Endometrium (tissue), 2 donors: ENCODE results near the gene SCRN2.

ENCODE experiments used
- FAIRE-seq: peaks from 2 replicates; lab custom pipeline; 2012; peaks lifted over from hg19 to GRCh38; lab: Jason Lieb, UNC
- donor health status: control.
- donor health status: control.

The SCRN2 gene

DNA sequence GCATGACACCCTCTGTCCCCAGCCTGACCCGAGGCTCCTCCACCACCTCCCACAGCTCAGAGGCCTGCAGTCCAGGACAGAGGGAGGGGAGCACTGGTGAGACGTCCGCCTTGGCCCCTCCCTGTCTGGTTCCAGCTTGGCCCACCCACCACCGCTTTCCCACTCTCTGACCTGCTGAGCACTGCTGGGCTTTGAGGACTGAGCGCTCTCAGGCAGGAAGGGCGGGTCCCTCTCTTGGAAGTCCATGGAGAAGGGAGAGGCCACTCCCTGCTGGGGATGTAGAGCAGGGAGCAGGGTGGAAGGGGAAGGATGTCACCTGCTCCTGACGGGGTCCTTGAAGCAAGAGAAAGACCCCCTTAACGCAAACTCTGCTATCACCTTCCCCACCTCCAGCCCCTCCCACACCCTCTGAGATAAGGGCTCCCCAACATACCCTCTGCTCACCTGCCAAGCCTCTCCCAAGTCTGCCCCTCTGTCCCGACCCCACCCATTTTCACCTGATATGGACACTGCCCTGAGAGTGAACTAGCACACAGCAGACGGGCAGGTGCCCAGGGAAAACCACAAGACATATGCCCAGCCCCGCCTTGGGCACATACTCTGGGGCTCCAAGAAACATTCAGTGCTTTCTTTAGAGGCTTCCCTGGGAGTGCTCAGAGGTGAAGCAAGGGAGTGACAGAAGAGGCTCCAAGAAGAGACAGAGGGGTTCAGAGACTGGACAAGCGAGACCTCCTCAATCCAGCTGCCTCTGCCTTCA, 20.9 kb downstream of the SCRN2 start:
- FAIRE-seq = no peak

DNA sequence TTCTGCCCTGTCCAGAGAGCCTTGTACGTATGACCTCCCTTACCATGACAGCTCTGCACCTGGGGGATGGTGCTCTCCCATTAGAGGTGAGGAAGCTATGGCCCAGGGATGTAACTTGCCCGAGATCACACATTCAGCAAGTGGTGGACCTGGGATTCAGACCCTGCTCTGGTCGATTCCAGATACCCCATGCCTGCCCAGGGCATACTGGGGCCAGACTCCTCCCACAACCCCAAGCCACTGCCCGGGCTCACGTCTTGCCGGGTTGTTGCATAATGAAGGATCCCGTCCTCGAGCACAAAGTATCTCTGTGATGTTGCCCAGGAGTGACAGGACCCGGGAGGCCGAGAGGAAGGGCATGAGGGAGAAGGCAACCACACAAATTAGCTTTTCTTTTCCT, 21.6 kb downstream of the SCRN2 start:
- no peak for FAIRE-seq

DNA sequence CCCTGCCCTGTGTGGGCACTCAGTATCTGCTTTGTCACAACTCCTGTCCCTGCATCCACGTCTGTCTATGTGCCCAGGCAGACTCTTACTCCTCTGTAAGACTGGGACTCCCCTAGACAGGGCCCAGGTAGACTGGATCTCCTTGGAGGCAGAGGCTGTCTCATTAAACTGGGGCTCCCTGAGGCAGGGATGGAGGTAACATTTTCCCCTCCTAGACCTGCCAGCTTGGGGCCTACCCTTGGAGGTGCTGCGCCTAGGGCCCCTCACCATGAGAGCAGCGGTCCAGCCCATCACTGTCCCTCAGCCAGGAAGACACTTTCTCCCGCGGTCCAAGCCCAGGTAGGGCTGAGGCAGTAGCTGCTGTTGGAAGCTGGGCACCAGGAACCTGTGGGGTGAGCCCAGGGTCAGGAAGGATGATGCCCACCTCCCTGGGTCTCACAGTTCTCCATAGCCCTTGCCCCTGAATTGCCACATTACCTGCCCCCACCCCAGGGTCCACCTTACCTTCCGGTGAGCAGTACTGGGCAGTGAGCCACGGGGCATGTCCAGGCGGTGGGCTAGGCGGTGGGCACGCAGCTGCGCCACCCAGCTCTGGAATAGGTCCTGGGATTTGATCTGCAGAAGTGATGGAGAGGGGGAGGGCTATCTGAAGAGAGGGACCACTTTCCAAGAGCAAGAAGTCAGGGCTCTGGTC, 22.9 kb downstream of the SCRN2 start:
- no peak for FAIRE-seq

DNA sequence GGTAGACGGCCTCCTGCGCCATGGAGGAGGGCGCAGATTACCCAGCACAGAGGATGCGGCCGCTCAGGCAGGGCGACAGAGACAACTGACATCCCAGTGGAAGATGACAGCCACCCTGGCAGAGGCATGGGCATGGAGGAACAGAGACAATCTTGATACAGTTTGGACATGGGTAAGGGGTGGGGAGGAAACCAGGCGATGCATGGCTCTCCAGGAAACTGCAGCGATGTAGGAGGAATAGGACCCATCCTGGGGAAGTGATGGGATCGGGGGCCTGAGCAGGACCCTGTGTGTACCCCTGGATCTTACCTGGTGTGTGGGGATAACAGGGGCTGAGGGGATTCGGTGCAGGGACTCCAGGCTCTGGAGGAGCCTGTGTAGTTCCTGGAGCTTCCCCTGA, 24.1 kb downstream of the SCRN2 start:
- no peak for FAIRE-seq

DNA sequence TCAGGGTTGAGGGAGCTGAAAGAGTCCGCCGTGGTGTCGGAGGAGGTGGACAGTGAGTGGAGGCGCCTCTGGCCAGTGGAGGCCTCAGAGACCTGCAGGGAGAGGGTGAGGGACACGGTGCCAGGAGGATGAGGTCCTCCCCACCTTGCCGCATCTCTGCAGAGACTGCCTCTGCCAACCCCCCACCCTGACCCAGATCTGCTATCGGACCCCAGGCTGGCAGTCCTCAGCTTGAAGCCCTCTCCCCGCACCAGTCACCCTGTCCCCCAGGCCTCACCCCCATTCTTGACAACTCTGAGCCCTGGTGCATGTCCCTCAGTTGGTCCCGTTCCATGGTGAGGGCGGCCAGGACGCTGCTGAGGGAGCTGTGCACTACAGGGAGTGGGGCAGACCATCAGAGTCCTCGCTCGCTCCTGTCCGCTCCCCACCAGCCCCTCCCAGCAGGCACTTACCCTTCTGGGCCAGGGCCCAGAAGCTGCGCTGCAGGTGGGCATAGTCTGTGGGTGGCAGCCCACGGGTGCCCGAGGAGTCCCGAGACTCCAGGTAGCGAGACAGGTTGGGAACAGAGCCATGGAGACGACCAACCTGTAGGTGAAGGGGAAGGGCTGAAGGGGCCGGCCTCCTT, 24.9 kb downstream of the SCRN2 start:
- no peak for FAIRE-seq

DNA sequence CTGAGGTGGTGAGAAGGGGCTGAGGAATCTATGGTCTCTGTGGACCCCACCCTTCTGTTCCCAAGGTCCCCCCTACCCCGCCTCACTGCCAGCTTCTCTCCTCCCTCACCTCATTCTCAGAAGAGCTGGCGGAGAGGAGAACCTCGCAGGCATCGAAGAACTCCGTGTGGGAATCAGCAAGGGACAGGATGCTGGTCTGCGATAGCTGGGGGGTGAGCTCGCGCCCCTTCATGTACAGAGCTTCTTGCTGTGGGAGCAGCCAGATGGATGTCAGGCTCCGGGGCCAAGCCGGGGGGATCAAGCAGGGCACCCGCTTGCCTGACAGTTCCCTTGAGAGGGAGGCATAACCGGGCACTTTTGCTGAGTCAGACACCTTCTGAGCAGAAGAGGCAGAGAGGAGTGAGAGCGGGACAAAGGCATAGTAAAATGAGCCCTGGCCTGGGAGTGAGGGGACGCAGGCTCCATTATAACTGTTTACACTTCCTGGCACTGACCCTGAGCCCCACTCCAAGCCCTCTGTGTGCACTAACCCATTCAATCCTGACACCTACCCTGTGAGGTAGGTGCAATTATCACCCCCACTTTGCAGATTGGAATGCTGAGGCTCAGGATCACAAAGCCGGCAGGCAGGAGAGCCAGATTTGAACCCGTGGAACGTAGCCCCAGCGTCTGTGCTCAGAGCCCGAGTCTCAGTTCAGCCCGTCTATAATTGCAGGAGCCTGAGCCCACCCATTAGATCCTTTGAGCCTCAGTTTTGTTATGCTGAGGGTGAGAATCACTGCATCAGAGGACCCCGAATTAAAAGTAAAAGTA, 25.8 kb downstream of the SCRN2 start:
- FAIRE-seq = no peak

DNA sequence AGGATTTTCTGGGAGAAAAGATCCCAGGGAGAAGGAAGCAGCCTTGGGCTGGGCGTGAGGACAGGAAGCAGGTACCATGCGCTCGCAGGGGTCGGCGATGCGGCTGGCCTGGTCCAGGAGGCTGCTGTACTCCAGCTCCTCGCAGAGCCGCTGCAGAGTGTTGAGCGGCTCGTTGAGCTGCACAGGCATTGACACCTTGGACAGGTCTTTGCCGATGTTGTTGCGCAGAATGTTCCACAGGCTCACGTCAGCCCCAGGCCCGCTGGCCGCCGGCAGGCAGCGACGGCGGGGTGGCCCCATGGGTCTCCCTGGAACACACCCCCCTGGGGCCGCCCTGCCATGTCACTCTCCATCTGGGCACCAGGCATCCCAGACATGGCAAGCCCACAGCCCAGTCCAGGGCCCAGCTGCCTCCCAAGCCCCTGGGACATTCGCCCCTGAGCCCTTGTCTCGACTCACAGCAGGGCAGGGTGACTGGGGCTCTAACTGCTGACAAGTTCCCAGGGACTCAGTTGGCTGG, 27.5 kb downstream of the SCRN2 start:
- FAIRE-seq = no peak

DNA sequence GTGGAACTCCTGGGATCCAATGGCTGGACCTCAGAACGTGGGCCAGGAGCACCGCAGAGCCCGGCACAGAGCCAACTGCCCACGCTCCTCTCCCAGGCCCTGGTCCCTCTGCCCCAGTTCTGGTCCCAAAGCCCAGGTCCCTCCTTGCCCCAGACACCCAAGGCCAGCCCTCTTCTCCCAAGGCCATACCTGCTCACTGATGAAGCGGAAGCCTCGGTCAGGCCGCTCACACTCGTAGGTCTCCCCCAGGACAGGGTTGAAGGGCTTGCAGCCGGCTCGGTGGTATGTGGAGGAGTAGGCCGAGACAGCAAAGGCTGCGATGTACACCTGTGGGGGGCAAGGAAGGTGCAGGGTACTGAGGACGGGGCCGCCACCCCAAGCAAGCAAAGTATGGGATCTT, 28.0 kb downstream of the SCRN2 start:
- no peak for FAIRE-seq

DNA sequence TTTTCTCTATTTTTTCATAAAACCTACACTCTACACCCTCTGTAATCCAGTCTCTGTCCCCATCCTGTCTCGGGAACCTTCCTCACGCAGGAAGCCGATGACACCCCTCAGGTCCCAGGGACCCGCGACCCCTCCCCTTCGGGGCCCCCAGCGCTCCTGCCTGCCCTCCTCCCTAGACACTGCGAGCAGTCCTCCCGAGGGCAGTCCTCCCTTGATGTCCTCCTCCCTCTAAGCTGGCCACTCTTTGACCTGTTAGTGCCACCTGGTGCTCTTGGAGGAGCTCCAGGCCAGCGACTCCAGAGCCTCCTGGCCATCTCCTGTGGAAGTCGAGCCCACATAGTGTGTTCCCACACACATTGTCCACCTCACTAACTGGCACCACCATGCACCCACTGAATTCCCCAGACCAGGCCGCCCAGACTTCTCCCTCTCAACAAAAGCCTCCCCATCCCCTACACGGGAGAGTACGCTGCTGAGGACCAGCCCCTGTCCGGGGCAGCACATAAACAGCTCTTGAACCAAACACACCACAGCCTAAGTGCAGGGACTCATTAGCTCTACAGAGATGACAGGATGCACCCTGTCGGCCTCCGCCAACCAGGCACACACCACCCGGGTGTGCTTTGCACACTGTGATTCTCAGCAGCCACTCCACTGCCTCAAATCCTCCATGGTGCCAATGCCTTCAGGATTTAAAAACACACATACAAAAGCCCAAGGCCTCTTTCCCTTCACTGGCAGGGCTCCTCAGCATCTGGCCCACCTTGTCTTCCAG, 28.7 kb downstream of the SCRN2 start:
- FAIRE-seq = no peak

DNA sequence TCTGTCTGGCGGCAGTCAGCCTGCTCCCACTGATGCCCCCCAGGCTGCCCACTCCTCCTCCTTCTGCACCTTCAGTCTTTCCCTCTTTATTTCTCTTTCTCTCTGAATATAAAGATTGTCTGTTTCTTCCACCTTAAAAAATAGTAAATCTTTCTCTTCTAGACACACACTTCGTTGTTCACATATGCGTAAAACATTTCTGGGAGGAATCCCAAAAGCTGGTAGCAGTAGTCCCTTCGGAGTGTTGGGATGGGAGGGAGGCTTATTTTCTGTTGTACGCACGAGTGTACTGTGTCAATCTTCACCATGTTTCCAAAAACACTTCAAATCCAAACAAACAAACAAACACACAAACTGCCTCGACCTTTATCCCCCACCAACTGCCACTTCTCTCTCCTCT, 29.4 kb downstream of the SCRN2 start:
- FAIRE-seq = no peak

DNA sequence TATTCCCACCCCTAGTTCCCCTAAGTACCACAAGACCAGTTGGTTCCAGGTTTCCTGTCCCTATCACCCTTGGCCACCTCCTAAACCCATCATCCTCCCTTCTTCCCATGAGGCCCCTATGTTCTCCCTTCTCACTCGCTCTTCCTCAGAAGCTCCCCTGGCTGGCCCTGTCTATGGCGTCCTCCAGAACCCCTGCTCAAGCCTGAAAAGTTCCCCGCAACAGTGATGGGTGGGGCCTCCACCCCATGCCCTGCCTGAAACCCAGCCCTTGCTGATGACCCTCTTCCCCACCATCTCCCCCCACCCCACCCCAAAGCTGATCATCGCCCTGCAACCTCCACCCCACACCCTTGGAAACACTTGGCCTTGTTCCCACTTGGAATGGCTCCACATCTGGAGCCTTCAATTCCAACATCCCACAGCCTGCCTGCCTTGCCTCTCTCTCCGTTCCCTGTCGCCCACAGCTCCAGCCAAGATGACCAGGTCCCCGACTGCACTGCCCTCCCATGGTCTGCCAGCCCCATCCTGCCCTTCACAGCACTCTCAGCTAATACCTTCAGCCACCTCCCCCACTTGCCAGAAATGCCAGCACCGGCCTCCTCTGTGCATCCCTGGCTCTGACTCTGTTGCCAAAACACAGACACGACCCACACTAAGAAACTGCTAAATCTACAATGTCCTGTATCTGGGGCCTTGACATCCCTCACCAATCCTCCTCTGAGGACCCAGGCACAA, 30.0 kb downstream of the SCRN2 start:
- no peak for FAIRE-seq

DNA sequence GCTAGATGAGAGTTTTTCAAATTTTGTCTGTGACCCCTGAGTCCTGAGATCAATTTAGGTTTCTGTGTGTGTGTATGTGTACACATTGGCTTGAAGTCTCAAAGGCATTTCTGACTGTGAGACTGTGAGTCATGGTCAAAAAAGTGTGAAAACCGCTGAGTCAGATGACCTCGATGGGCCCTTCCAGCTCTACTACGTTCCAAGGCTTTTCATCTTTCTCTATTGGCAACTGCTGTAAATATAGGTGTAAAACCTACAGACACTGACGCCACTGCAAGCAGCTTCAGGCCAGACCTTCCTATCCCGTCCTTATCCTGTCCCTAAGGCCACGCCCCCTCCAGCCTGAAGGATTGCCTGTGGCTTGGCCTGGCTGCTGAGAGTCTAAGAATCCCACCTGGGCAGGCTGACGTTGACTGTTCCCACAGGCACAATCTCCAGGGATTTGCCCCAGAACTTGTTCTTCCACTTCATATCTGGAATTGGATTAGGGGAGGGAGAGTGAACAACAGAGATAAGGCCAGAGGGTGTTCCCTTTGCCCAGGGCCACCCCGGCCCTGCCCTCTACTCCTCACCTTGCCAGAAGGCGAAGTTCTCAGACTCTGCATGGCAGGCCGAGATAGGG, 30.8 kb downstream of the SCRN2 start:
- FAIRE-seq = no peak

DNA sequence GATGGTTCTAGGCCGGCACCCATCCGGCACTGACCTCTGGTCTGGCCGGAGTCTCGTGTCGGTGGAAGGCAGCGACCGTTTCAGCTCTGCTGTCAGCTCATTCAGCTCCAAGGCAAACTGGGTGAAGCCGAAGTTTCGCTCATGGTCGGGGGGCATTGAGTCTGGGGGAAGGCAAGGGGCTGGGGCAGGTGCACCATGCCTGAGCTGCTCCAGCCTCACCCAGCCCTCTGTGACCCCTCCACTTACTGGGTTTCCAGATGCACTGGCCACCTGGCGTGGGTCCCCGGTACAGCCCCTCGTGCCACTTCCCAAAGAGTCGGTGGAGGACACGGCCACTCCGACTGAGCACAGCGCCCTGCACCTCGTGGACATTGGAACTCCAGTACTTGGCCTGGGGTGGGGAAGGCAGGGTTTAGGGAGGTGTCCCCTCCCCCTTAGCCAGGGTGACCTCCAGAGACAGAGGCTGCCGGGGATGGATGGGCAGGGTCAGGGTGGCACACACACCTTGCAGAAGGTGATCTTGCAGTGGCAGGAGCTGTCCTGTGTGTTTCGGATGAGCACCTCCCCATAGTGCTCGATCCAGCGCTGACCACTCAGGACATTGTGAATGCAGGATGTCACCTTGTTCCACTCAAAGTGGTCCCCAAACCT, 32.1 kb downstream of the SCRN2 start:
- no peak for FAIRE-seq

DNA sequence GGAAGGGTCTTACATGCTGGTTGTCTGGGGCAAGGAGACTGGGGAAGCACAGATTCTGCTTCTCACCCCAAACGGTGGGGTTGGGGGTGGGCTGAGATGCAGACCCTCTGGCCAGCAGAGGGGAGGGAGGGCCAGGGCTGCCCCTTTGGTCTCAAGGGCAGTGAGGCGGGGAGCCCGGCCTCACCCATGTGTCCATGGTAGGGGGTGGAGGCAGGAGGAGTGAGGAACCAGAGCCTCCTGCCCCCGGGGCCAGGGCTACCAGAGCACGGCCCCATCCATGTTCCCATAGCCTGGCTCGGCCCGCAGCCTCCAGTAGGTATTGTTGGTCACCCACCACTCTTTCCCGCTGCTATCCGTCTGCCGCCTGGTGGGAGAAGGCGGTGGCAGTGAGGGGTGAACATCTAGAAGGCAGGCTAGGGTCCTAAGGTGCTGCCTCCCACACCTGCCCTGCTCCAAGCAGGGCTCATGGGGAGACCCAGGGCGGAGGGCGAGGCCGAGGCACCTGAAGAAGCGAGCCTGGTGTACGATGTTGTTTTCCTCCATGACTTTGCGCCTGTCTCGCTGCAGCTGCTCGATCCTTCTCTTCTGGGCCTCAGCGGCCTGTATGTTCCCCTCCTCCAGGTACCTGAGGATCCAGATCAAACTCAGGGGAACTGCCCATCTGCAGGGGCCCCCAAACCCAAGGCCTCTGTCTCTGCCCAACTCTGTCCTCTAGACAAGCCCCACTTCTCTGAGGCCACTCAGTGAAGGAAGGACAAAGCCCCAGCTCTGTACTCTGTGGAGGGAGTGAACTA, 32.8 kb downstream of the SCRN2 start:
- FAIRE-seq = no peak

DNA sequence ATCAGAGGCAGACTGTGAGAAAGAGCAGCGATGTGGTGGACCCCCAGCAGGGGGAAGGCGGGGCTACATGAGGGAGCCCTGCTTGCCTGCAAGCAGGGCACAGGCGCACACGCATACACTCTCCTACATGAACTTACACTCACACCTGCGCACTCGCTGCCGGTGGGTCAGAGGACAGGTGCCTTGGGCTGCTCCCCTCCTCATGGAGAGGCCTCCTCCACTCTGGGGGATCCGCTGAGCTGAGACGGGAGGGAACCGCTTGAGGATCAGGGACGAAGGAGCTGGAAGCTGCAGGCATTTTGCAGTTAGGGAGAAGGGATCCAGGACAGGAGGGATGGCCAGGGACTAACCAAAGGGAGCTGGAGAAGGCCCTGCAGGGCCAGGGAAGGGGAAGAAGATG, 33.7 kb downstream of the SCRN2 start:
- FAIRE-seq = no peak

DNA sequence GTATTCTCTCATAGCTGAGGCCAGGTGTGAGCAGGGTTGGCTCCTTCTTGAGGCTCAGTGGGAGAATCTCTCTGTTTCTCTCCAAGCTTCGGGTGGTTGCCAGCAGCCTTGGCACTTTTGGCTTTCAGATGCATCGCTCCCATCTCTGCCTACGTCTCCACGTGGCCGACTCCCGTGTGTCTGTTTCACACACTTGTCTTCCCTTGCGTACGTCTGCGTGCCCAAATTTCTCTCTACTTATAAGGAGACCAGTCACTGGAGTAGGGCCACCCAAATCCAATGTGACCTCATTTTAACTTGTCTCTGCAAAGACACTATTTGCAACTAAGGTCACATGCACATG, 34.2 kb downstream of the SCRN2 start:
- FAIRE-seq = no peak

DNA sequence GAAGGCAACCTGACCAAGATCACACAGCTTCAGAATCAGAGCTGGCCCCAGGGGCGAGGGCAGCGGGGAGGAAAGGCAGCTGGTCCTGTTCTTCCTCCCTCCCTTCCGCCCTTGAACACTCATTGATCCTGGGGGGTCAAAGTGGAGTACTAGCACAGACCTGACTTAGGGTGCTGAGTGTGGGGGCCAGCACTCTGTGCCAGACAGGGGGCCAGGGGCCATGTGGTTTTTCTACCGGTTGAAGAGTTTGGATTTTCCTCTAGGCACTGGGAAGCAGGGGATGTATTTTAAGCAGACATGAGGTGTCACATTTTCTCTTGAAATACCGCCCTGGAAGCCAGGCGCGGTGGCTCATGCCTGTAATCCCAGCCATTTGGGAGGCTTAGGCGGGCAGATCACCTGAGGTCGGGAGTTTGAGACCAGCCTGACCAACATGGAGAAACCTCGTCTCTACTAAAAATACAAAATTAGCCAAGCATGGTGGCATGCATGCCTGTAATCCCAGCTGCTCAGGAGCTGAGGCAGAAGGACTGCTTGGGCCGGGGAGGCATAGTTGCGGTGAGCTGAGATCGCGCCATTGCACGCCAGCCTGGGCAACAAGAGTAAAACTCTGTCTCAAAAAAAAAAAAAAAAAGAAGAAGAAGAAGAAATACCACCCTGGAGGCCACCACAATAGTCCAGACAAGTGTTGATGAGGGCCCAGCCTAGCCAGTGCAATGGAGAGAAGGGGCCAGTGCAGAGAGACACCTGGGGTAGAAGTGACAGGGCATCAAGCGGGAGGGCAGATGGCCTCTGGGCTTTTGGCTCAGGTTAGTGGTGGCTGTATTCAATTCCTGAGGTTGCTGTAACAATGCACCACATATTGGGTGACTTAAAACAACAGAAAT, 34.8 kb downstream of the SCRN2 start:
- FAIRE-seq = no peak

DNA sequence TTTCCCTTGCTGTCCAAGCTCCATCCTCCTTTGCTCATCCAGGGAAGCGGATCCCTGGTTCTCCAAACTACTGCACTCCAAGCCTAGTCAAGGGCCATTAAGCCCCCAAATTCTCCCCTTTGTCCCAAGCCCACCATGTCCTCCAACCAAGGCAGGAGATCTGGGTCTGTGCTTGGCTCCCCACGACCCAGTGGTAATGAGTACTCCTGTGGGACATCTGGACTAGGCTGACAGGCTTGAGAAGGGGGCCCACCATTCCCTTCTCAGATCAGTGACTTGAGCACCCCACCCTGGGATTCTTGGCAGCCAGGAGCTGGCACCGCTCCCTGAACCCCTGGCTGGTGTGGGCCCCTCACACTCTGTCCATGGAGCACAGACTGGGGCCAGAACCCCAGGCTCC, 36.6 kb downstream of the SCRN2 start:
- FAIRE-seq = no peak
